NCI-H1092 treated with DMSO at 0.1 percent for 48 hours (cell line): ENCODE measurements around the gene MAFG.

Experiments used
- DNase-seq: peaks from one replicate; lab custom pipeline; 2025; lab: John Stamatoyannopoulos, UW

Gene MAFG

GRCh38 chr17:81927653-81928543 lies at the start of gene MAFG:
TSS of gene MAFG (minus strand) at chr17:81927735. CDS start at chr17:81923185, 4,550 bp downstream.
- peak; percentile 95 for DNase-seq

DNA sequence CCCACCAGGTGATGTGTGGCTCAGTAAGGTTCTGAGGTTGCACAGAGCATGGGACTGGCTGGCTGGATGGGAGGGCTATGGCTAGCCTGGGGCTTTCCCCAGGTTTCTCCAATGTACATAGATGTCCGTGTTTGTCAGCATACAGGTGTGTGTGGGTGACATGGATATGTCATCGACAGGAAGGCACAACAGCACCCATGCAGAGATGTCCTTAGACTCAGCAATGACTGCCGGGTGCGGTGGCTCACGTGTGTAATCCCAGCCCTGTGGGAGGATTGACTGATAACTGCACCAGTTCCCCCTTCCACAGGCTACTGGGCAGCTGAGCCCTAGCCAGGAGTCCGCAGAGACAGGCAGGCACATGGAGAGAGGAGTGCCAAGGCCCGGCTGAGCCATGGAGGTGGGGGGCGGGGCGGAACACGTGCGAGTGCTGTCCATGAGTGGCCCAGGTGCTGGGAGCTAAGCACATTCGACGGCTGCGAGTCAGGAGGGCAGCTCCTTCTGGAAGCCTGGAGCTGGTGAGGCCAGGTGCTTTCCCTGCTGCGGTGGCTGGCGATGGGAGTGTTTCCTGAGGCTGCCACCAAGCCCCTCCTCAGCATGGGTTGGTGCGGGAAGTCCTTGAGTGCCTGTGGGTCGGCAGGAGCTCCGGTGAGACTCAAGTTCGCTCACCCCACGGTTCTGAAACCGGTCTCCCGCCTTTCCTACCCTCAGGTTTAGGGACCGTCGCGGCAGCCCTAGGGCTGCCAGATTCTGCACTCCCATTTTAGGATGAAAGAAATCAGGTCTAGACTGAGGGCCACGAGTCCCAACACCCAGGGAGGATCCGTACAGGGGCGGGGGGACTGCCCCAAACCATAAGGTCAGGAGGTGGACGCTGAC lies 49.0 kb upstream of the MAFG start:
- peak; percentile 41 for DNase-seq

GRCh38 chr17:81973432-81973831 lies 45.9 kb upstream of the MAFG start:
- DNase-seq: no peak

GRCh38 chr17:81968850-81969812 lies 41.6 kb upstream of the MAFG start:
- DNase-seq: no peak

DNA sequence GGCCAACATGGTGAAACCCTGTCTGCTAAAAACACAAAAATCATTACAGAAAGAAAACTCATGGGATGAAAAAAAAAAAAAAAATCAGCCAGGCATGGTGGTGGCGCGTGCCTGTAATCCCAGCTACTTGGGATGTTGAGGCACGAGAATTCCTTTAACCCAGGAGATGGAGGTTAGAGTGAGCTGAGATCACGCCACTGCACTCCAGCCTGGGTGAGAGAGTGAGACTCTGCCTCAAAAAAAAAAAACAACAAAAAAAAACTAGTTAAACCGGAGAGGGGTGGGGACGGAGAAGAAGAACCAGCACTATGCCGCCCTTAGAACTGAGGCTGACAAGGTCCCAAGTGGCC lies 40.8 kb upstream of the MAFG start:
- DNase-seq: no peak

GRCh38 chr17:81967533-81968395 lies 40.2 kb upstream of the MAFG start:
- peak; percentile 57 for DNase-seq

DNA sequence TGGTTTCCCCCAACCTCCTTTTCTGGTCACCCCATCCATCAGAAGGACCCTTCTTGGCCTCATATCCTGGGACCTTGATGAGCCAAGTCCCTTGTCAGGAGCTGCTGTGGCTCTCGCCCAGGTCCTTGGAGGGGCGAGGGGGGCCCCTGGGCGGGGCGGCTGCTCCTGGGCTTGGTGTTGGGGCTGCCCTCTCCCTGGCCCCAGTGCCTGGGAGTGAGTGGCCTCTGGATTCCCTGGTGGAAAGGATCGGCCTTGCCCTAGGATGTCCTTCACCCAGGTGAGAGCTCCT lies 39.7 kb upstream of the MAFG start:
- DNase-seq: no peak

DNA sequence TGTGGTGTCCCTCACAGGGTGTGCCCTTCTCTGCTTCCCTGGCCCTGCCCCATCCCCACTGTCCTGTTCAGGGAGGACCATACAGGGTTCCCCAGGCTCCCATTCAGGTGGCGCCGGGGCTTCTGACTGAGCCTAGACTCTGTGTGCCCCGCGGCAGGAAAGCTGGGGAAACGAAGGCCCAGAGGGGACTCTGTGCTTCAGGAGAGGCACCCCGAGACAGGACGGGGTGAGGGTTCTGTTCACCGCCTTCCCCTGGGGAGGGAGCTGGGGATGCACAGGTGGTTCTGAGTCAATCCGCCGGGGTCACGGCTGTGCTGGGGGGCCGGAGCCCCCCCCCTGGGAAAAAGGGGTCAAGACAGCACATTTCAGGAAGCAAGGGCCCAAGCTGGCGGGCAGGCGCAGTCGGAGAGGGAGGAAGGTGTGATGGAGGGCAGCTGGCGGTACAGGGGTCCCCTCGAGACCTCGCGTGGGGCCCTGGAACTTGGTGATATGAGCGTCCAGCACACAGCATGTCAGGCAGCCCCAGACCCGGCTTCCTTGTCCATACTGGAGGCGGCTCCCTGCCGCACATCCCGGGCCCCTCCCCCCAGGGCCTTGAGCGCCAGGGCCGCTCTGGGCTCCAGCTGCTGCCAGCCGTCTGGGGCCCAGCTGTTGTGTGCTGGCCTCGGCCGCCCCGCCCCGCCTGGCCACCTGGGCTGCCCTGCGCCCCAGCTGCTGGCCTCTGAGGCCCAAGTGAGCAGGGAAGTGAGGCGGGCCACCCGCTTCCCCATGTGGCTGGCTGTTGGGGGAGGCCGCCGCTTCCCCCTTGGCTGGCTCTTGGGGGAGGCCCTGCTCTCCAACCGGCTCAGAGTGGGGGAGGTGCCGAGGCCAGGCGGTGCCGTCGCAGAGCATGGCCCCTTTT lies 39.1 kb upstream of the MAFG start:
- DNase-seq: no peak

DNA sequence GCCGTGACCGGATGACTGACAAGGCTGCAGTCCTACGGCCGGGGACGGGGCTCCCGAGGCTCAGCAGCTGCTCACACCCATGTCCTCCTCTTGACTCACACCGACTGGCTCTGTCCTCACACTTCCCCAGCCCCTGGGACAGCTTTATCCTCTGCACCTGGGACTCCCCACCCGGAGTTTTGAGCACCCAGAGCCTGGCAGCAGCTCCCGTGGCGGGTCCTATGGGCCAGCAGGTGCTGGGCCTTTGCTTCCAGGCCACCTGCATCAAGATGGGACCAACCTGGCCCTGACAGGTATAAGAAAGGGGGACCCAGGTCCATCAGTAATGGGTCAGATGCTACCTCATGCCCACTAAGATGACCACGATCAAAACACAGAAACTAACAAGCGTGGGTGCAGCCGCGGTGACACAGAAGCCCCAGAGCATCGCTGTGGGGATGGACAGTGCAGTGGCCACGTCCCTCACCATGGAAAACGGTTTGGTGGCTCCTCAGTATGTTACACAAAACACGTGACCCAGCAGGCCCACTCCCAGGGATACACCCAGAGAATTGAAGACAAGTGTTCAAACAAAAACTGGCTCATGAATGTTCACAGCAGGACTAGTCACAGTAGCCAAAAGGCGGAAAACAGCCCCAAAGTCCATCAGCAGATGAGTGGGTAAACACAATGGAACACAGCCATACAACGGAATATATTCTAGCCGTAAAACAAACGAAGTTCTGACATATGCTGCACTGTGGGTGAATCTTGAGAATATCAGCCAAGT lies 36.7 kb upstream of the MAFG start:
- no peak for DNase-seq

DNA sequence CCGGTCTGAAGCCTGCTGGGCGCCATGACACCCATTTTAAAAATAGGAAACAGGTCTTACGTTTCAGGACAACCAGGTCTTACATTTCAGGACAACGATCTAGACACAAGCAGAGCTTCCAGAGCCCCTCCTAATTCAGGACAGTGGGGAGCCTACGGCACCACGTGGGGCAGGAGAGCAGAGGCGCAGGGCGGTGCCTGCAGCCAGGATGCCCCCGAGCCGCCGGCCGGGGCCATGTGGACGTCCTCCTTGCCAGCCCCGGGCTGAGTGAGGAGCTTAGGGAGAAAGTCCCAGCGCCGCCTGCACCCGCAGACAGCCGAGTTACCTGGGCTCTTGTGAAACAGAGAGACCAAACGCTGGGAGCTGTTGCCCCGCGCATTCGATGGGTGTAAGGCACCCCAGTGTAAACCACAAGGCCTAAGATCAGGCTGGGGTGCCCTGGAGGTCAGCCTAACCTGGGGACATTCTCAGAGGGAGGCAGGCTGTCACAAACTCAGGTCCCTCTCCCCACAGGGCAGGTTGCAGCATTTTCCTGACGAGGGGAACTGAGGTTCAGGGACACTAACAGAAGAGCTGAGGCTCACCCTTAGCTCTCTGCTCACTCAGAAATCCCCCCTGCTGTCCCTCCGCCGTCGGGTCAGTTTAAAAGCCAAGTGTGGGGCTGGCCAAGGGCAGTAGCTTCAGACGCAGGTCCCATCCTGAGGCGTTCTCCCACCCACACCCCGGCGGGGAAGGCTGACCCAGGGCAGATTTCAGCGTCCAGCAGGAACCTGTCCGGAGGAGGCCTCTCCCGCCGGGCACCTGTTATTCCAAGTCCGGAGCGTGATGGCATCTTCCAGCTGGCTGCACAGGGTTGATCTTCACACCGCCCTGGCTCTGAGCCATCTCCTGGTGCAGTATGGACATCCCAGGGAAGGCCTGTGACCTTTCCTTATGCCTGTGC lies 35.2 kb upstream of the MAFG start:
- no peak for DNase-seq

DNA sequence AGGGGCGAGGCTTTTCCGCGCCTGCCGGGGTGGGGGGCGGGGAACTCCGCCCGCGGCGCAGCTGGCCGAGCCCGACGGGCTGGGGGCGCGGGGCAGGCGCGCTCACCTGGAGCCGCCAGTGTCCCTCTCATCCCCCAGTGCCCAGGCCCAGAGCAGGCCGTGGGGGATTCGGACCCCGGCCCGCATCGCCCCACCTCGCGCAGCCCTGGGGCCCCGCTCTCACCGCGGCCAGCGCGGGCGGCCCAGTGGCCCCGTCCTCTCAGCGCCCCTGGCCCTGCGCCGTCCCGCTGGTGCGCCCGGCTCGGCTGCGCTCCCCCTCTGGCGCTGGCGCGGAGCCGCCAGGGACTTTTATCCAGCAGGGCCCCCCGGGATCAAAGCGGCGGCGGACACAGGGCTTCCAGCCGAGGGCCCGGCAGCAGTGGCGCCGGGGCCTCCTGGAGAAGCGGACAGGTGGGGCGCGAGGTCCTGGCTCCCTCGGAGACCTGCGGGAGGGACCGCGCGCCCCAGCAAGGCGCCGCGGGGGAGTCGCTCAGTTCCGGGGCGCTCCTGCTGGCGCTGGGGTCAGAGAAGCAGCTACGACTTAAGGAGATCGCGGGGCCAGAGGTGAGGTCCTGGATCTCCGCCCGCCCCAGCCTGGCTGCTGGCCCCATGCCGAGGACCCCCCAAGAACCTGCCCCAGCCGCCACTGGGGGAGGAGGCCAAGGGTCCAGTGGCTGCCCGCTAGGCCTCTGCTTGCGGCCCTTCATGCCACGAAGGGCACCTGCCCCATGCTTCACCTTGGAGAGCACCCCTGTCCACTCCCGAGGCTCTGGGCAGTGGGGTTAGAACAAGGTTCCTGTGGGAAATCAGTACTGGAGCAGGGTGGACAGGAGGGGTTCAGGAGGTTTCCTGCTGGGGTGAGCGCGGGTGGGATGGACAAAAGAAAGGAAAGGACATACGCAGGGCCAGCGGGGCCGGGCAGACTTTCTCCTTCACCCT lies 34.3 kb upstream of the MAFG start:
- no peak for DNase-seq

GRCh38 chr17:81961087-81961511 lies 33.6 kb upstream of the MAFG start, which contains the start of gene NOTUM:
TSS of gene NOTUM (minus strand) at chr17:81961187. CDS start at chr17:81960909, 278 bp downstream.
- DNase-seq: peak; percentile 16

GRCh38 chr17:81960130-81960958 lies 32.8 kb upstream of the MAFG start:
- DNase-seq: no peak

- DNase-seq: peak; percentile 64
Measured at GRCh38 chr17:81959362-81960129, 32.0 kb upstream of the MAFG start.
